ENCODE results near the gene CDC20. TPM values are rescaled to one million over a fixed set of nuclear protein-coding genes. Genes with fewer than 3 reads are reported as not detected.

CDC20 gene
- total RNA-seq, 6 donors from 2014 or later: 2.1 to 8.4 (median 2.9) TPM; not detected in 1

DNA sequence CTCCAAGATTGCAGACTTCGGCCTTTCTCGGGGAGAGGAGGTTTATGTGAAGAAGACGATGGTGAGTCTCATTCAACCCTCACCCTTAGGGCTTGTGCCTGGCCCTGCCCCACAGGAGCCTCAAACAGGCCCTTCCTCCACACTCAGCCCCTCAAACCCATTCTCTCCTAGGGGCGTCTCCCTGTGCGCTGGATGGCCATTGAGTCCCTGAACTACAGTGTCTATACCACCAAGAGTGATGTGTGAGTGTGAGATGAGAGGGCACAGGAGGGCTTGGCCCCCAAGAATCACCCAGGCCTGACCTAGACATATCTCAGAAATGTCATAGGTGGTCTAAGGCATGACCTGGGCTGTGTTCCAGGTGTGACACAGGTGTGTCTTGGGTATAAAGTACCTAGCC is 39.5 kb upstream of the CDC20 start:
- H3K4me3 ChIP-seq: no peak overlapping the region
- WGBS, 2 donors: 89 to 100% methylated on average over 5 of the region's 5 CpGs
- no peak for DNase-seq

DNA sequence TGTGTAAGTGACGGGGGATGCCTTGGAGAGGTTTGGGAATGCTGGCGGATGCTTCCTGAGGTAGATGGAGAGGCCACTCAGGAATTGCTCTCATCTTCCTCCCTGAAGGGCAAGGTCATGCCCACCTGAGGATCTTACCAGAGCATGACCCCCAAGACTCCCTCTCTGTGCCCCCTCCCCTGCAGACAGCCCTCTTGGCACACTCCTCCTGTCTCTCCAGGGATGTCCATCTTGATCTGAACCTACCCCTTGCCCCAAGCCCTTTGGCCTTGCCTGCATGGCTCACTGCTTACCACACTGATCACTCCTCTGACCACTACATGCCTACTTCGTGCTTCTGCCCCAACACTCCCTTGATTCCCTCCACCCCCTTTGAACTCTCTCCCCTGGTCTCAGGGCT is 39.0 kb upstream of the CDC20 start:
- TF ChIP-seq EP300 (IDR thresholded peaks at IDR 0.05) (no peak), POLR2AphosphoS5 (IDR thresholded peaks at IDR 0.05) (no peak), POLR2A (IDR thresholded peaks at IDR 0.05) (no peak)
- TF ChIP-seq, protein P1, sequence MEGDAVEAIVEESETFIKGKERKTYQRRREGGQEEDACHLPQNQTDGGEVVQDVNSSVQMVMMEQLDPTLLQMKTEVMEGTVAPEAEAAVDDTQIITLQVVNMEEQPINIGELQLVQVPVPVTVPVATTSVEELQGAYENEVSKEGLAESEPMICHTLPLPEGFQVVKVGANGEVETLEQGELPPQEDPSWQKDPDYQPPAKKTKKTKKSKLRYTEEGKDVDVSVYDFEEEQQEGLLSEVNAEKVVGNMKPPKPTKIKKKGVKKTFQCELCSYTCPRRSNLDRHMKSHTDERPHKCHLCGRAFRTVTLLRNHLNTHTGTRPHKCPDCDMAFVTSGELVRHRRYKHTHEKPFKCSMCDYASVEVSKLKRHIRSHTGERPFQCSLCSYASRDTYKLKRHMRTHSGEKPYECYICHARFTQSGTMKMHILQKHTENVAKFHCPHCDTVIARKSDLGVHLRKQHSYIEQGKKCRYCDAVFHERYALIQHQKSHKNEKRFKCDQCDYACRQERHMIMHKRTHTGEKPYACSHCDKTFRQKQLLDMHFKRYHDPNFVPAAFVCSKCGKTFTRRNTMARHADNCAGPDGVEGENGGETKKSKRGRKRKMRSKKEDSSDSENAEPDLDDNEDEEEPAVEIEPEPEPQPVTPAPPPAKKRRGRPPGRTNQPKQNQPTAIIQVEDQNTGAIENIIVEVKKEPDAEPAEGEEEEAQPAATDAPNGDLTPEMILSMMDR (IDR thresholded peaks at IDR 0.05): no peak
- DNase-seq (no peak), ATAC-seq (ENCODE audit: low FRiP score in 2 of 2) (no peak)
- Histone ChIP-seq H3K4me1 (no peaks in the 10 kb centered on the region), H3K9me3 (no peaks in the 10 kb centered on the region), H3K27ac (no peak overlapping the region), H3K36me3 (peaks cover 0 to 54% (median 18%) of the 10 kb centered on the region in 4 donors), H3K4me3 (no peak overlapping the region), H3K27me3 (no peaks in the 10 kb centered on the region)
- WGBS, 2 donors: 86 to 93% methylated on average over 2 of the region's 3 CpGs

More for the DNA sequence above, 39.5 kb upstream of the CDC20 start:
- Histone ChIP-seq H3K9me3 (no peaks in the 10 kb centered on the region), H3K36me3 (peaks cover 0 to 55% (median 18%) of the 10 kb centered on the region in 4 donors), H3K27me3 (no peaks in the 10 kb centered on the region), H3K27ac (no peak overlapping the region), H3K4me1 (no peaks in the 10 kb centered on the region)
- ATAC-seq (ENCODE audit: low FRiP score in 2 of 2): no peak
- TF ChIP-seq POLR2A (IDR thresholded peaks at IDR 0.05): no peak
- TF ChIP-seq EP300 (IDR thresholded peaks at IDR 0.05): no peak
- TF ChIP-seq POLR2AphosphoS5 (IDR thresholded peaks at IDR 0.05): no peak
- TF ChIP-seq, protein P1 (IDR thresholded peaks at IDR 0.05): no peak

DNA sequence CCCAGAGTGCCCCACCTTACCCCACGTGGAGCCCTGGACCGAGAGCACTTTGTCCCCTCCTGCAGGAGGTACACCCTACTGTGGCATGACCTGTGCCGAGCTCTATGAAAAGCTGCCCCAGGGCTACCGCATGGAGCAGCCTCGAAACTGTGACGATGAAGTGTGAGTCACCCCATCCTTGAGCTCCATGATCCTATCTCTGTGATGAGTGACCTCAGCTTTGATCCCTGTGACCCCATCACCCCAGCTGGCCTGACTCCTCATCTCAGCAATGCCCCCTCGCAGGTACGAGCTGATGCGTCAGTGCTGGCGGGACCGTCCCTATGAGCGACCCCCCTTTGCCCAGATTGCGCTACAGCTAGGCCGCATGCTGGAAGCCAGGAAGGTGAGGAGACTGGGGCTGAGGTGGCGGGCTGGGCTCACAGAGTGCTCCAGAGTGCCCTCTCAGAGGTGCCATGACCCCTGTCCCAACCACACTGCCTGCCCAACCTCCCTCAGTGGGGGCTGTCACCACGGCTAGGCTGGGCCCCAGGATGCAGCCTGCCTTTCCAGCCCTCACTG is 37.4 kb upstream of the CDC20 start:
- H3K27ac ChIP-seq: no peak overlapping the region
- H3K36me3 ChIP-seq: peaks cover 0 to 51% (median 18%) of the 10 kb centered on the region in 4 donors
- ATAC-seq (ENCODE audit: low FRiP score in 2 of 2): peak in 1 of 2 donors; percentile 42
- WGBS, 2 donors: 97% methylated on average over 13 to 16 of the region's 16 CpGs
- no peaks in the 10 kb centered on the region for H3K4me1 ChIP-seq
- no peaks in the 10 kb centered on the region for H3K27me3 ChIP-seq
- peaks cover 0 to 3% (median 0%) of the 10 kb centered on the region in 4 donors for H3K9me3 ChIP-seq
- peak in 1 of 2 donors; percentile 54 for DNase-seq
- TF ChIP-seq POLR2AphosphoS5 (IDR thresholded peaks at IDR 0.05): no peak
- no peak overlapping the region for H3K4me3 ChIP-seq

DNA sequence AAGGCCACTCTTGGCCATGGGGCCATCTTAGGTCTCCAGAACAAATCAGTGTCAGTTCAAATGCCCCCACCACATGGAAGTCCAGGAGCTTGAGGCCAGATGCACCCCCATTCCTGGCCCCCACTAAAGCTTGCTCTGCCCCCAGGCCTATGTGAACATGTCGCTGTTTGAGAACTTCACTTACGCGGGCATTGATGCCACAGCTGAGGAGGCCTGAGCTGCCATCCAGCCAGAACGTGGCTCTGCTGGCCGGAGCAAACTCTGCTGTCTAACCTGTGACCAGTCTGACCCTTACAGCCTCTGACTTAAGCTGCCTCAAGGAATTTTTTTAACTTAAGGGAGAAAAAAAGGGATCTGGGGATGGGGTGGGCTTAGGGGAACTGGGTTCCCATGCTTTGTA is 36.3 kb upstream of the CDC20 start:
- Histone ChIP-seq H3K27me3 (no peaks in the 10 kb centered on the region), H3K36me3 (peaks cover 0 to 46% (median 15%) of the 10 kb centered on the region in 4 donors), H3K4me1 (no peaks in the 10 kb centered on the region), H3K9me3 (peaks cover 0 to 3% (median 0%) of the 10 kb centered on the region in 4 donors), H3K27ac (no peak overlapping the region), H3K4me3 (no peak overlapping the region)
- DNase-seq (no peak), ATAC-seq (ENCODE audit: low FRiP score in 2 of 2) (no peak)
- TF ChIP-seq POLR2AphosphoS5 (IDR thresholded peaks at IDR 0.05) (no peak), POLR2A (IDR thresholded peaks at IDR 0.05) (no peak), EP300 (IDR thresholded peaks at IDR 0.05) (no peak)
- TF ChIP-seq, protein P1 (IDR thresholded peaks at IDR 0.05): no peak
- 93% methylated on average over 5 of the region's 5 CpGs for WGBS, 2 donors

DNA sequence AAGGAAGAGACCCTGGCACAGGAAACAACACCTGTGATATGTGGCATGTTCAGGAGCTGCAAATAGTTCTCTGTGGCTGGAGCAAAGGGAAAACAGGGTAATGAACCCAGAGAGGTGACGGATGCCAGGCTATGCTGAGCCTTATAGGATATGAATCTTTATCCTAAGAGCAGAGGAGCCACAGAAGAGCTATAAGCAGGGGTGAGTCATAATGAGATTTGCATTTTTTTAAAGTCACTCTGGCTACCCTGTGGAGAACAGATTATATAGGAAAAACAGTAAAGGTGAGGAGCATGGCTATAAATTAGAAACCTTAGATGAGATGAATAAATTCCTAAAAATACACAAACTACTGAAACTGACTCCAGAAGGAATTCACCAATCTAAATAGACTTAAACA is 34.0 kb upstream of the CDC20 start:
- Histone ChIP-seq H3K27me3 (no peaks in the 10 kb centered on the region), H3K4me1 (peaks cover 1 to 6% (median 3%) of the 10 kb centered on the region in 4 donors), H3K9me3 (peaks cover 0 to 5% (median 2%) of the 10 kb centered on the region in 4 donors), H3K36me3 (peaks cover 0 to 30% (median 8%) of the 10 kb centered on the region in 4 donors), H3K27ac (no peak overlapping the region), H3K4me3 (no peak overlapping the region)
- DNase-seq (no peak), ATAC-seq (ENCODE audit: low FRiP score in 2 of 2) (no peak)
- TF ChIP-seq, protein P1 (IDR thresholded peaks at IDR 0.05): no peak
- no peak for TF ChIP-seq POLR2AphosphoS5 (IDR thresholded peaks at IDR 0.05)
- no peak for TF ChIP-seq EP300 (IDR thresholded peaks at IDR 0.05)
- no peak for TF ChIP-seq POLR2A (IDR thresholded peaks at IDR 0.05)
- 85 to 93% methylated on average over 1 of the region's 1 CpG for WGBS, 2 donors

Measured in upper lobe of left lung (tissue), 6 donors.